OCI-LY1 (cell line): Measurements from ENCODE around the gene LAMTOR5.

Experiments
- EZH2 ChIP-seq: fragments of 200-600 bp; sonication (generic), shearing (Covaris generic); IDR thresholded peaks from 2 replicates; pipeline ENCODE4 v1.8.0; 2017; ENCODE audit warnings: borderline replicate concordance, mixed run types, mild to moderate bottlenecking, antibody characterized with exemption, low read length, moderate library complexity, mixed read lengths
- TF ChIP-seq, protein P1 (sequence below): fragments of 200-600 bp; sonication (generic), shearing (Covaris generic); IDR thresholded peaks from 2 replicates; pipeline ENCODE4 v1.5.1; 2017; ENCODE audit warnings: mild to moderate bottlenecking, antibody characterized with exemption, low read length, moderate library complexity, mixed read lengths

DNA sequence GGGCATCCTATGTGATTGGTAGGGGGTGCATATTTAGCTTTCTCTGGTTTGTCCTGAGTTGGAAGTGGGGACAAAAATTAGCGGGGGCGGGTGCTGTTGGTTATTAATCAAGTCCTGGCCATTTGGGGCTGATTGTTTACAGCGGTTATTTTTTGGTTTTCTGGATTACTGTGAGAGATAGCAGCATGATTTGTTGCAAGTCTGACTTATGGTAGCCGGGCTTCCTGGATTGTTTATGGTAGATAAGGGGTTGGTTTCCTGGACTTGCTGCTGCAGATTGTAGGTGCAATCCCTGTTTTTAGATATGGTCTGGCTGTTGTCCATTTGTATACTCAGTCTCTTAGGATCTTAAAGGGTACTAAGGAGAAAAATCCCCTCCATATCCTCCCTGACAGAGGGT is 31.4 kb upstream of the LAMTOR5 start:
- no peak for TF ChIP-seq EZH2
- TF ChIP-seq, protein P1, sequence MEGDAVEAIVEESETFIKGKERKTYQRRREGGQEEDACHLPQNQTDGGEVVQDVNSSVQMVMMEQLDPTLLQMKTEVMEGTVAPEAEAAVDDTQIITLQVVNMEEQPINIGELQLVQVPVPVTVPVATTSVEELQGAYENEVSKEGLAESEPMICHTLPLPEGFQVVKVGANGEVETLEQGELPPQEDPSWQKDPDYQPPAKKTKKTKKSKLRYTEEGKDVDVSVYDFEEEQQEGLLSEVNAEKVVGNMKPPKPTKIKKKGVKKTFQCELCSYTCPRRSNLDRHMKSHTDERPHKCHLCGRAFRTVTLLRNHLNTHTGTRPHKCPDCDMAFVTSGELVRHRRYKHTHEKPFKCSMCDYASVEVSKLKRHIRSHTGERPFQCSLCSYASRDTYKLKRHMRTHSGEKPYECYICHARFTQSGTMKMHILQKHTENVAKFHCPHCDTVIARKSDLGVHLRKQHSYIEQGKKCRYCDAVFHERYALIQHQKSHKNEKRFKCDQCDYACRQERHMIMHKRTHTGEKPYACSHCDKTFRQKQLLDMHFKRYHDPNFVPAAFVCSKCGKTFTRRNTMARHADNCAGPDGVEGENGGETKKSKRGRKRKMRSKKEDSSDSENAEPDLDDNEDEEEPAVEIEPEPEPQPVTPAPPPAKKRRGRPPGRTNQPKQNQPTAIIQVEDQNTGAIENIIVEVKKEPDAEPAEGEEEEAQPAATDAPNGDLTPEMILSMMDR: no peak
